NCI-H187 treated with DMSO at 0.1 percent for 48 hours (cell line): ENCODE results near the gene TSPAN19.
A peak's percentile ranks its signal among the peaks of the same experiment; 100 is the strongest.
"Not testable (repeated sequence)": the region's sequence is repeated elsewhere in the genome, so short reads cannot be mapped to it uniquely, and the experiment has no call there.

Experiments used
- DNase-seq: peaks from one replicate; lab custom pipeline; 2025; lab: John Stamatoyannopoulos, UW

Gene TSPAN19

DNA sequence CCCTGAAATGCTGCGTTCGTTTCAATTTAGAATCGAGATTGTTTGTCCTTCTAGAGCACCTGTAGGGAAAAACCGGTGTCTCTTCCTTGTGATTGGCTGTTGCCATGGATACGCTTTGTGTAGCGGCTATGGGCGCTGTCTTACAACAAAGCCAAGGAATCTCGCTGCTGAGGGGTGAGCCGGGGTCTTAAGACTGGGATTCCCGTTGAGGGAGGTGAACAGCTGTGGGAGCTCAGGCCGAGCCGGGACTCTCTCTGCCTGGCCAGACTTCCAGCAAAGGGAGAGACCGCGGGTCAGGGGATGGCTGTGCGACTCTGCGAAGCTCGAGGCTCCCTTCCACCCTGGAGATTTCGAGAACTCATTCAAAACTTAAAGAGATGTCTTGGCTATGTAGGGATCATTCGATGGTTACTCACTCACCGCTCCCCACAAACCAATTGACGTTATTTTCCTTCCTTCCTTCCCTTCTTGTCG, at the start of gene TSPAN19, which contains the start of gene LRRIQ1:
Gene TSPAN19 (minus strand): TSS at position 44 of the 474 bp plus-strand sequence. CDS start 6,331 bp downstream, outside the sequence.
Gene LRRIQ1 (plus strand): TSS at position 118 of the 474 bp plus-strand sequence. CDS start 1,826 bp downstream, outside the sequence.
- DNase-seq: peak; percentile 86

DNA sequence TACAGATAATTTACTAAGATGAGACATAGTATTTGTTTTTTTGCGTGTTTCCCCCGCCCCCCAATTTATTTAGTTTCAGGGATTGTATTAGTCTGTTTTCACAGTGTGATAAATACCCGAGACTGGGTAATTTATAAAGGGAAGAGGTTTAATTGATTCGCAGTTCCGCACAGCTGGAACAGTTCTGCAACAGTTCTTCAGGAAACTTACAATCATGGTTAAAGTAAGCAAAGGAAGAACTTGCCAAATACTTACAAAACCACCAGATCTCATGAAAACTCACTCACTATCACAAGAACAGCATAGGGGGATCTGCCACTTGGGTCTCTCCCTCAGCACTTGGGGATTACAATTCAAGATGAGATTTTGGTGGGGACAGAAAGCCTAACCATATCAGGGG, 49.0 kb upstream of the TSPAN19 start:
- DNase-seq: no peak

DNA sequence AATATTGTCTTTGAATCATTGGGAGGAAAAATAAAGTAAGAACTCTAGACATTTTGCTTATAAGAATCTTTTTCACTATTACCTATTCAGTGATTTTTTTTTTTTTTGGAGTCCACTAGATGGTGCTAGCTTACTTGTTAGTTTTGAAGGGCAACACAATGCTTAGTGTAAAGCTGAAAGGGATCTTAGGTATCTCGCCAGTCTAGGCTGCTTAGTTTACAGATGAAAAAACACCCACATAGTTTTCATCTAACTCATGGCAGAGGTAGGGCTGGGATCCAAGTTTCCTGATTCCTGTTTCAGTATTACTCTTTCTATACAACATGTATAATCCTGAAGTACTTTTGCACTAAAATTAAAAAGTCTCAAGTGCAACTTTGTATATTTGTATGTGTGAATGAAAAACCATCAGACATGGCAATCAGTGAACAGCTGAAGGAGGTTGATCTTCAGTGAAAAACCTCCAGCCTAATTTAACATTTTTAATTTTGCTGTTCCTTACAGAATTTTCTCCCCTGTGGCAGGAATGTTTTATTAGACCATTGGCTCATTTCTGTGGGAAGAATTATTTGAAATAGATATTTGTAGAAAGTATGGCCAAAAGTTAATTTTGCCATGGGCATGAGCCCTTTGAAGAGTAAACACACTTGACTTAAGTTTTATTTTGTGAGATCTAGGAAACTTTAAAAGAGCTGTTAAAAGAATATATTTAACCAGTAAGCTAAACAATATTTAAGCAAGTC, 40.8 kb upstream of the TSPAN19 start:
- DNase-seq: no peak

DNA sequence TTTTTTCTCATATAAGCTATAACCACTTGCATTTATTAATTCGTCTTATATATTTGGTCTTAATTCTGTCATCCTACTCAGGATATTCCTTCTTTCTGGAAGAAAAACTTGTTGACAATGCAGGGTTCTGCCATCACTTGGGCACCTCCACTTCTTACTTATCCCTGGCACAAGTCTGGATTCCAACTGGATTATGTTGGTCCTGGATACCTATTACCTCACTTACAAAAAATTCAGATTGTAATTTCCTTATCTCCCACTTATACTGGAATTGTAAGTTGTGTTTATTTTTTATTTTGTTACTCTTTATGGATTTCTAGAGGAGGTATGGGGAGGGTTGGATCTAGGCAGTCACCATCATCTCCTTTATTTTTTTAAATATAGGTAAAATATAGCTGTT, 36.7 kb upstream of the TSPAN19 start:
- no peak for DNase-seq

DNA sequence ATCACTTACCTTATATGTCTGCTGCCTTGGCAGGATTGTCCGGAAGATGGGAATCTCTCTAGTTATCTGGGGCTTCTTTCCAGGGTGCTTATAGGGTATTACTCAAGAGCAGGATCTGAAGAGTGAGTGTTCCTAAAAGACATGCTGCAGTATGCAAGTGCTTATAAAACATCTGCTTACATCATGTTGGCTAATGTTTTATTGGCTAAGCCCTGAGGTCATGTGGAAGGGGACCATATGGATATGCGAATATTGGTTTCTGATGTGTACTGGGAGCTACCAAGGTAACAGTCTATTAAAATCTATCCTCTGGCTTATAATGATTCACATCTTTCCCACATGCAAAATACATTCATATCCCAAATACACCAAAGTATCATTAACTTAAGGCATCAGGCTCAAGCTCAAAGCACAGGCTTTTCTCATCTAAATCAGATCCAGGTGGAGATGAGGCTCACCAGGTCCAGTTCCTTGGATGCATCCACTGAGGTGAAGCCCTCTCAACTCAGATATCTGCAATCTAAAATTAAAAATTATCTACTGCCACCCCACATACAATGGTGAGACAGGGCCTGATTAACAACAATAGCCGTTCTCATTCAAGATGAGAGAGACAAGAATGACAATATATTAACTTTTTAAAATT, 29.9 kb upstream of the TSPAN19 start:
- DNase-seq: no peak

DNA sequence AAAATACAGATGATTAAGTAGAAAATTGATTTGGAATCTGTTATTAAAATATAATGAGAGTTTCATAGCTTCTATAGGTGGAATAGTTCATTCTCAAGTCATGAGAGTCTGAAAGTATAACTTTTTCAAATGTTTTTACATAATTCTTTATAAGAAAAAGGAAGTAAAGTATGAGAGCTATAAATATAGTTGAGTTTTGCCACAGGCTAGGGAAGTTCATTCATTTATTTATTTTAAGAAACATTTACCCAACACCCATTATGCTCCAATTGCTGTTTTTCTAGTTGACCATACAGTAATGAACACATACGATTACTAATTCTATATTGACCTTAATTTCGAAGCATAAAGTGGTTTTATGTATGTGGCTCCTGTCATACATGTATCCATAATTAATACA, 24.8 kb upstream of the TSPAN19 start:
- DNase-seq: no peak

DNA sequence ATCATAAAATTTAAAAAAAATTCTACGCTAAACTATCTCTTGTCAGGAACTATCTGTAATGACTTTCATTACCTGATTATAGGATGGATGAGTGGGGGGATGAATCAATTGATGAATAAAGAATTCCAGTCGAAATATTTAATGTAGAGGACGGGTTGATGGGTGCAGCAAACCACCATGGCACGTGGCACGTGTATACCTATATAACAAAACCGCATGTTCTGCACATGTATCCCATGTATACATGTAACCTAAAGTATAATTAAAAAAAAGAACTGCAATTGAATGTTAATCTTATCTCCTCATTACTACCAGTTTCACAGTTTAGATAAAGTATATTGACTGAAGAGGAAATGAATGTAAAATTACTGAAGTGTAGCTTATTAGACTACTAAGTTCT, 23.5 kb upstream of the TSPAN19 start:
- no peak for DNase-seq

DNA sequence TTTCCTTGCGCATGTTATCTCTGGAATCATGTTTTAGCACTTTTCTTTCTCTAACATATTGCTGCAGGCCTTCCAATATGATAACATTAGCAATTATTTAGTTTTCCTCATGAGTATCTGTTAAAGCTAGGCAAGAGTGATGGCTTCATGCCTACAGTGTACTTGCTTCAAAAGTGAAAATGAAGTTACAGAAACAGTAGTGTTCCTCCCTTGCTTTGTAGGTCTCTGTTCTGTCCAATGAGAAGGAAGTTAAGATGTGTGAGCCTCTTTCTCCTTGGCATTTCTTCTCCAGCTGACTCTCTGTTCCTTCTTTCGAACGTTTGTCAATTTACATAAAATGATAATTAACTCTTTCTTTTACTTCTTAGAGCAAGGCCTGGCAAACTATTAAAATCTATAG, 22.3 kb upstream of the TSPAN19 start:
- DNase-seq: no peak

DNA sequence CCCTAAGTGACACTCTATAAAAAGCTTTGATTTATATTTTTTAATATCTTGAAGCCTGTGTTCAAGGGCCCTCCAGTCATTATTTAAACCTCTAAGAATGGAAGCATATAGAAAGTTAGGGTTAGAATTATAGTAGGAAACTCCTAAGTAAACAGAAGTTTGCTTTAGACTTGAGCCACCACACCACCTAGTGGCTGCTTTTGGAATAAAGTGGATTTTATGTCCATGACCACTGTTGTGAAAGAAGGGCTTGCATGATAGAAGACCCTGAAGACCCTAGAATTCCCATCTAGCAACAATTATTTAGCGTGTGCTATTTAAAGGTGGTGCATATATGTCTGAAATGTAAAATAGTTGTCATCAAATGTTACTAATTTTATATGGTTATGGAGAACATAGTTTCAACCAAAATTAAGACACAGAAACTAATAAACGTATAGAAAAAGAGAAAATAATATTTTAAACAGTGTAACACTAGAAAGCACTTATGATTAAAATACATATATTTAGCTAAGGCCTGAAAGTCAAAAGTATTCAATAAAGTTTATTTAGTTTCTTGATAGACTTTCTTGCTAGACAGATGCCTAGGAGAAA, 21.4 kb upstream of the TSPAN19 start:
- no peak for DNase-seq

DNA sequence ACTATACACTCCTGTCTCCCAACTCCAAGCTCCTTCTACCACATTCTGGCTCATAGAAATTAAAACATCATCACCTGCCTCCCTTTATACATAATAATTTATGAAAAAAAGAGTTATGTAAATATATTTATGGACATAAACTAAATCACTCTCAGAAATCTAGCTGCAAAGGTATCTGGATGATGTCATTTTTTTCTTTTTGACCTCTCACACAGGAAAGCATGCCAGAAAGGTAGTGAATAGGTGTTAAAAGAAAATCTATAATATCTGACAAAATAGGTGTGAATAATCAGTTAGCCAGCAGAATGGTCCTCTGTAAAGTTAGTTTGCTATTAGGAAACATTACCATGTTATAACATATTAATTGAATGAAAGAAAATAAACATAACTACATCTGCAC, 7.8 kb upstream of the TSPAN19 start:
- no peak for DNase-seq

DNA sequence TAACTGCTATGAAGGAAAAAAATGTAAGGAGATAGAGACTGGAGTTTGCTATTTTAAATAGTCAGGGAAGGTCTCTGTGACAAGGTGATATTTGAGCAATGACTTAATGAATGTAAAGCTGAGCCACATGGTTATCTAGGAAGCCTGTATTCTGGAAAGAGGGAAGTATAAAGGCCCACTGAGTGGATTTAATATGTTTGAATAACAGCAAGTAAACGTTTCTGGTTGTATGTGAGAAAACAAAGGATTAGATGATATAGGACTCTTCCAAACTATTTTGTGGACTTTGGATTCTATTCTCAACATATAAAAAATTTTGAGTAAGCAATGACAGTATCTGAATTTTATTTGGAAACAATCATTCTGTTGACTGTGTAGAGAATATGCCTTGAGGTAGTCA, 5.3 kb upstream of the TSPAN19 start:
- no peak for DNase-seq

DNA sequence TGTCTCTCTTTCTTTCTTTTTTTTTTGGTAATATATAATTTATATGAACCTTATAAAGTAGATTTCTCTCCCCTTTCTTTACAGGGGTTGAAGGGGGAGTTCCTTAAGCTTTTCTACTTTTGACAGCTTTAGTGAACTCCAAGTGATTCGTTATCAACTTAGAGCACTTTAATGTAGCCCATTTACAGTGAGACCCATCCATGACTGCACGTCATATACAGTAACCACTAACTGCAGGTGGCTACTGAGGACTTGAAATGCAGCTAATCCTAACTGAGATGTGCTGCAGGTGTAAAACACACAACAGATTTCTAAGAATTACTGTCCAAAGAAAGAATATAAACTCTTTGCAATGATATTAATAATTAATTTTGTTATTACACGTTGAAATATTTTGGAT, 656 bp upstream of the TSPAN19 start:
- no peak for DNase-seq

DNA sequence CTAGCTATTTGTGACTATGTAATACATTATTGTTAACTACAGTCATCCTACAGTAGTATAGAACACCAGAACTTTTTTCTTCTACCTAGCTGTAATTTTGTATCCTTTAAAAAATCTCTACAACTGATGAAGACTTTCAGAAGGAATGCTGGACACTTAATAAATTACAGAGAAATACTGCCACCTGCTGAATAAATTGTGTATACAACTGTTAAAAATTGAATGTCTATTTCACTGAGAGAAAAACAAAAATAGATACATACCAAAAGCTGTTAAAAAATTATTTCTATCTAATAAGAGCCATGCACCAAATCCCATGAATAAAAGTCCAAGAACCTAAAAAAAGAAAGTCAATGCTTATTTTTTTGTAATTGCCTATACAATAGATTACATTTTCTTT, 6.6 kb downstream of the TSPAN19 start:
- no peak for DNase-seq

DNA sequence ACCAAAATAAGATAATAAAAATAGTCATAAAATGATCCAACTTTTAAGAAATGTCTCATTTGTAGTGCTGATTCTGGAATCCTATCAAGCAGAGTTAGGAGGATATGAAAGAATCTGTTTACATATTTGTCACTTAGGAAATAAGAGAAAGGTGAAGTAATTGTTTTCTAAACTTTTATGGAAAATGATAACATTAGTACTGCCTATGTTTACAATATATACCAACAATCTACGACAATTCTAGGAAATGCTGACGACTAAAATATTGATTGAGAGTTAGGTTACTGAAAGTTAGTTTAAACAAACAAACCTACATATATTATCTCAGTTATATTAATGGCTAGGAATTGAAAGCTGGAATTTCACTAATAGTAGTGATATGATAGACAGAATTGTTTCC, 18.0 kb downstream of the TSPAN19 start:
- no peak for DNase-seq

DNA sequence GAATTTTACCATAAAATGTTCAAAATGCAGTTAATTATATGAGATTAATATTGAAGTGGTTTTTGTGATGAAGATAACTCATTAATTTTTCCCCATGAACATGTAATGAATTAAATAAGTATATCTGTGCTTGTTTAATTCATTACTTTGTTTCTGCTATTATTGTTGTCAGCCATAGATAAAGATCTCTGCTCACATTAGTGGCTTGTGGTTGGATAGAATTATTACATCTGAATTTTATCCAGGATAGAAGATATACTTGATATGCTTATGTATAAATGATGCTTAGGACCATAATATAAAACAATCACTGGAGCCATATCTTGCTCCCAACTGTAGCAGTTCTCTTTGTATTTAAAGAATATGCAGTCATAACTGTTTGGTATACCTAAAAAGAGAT, 18.5 kb downstream of the TSPAN19 start:
- DNase-seq: no peak

DNA sequence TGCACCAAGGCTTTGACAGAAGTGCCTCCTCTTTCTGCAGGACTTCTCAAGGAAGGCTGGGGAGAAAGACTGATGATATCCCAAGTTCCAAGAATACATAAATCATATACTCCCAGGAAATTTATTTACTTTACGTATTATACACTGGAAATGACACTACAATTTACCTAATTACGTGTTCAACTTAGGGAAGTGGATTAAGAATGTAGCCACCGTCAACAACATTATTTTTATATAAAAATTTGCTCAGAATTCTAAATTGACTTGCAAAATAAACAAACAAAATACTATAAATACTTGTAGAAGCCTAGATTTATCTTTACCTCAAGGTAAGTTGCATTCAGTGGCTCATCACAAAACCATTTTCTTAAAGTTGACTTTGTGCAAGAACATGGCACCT, 18.9 kb downstream of the TSPAN19 start:
- DNase-seq: no peak

DNA sequence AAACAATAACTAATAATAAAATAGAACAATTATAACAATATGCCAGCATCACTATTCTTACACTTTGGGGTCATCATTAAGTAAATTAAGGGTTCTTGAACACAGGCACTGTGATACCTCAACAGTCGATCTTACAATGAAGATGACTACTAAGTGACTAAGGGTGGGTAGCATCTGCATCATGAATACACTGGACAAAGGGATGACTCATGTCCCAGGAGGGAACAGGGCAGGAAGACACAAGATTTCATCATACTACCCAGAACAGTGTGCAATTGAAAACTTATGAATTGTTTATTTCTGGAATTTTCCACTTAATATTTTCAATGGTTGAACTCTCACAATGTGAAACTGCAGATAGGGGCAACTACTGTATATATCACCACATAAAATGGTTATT, 19.7 kb downstream of the TSPAN19 start:
- DNase-seq: no peak

DNA sequence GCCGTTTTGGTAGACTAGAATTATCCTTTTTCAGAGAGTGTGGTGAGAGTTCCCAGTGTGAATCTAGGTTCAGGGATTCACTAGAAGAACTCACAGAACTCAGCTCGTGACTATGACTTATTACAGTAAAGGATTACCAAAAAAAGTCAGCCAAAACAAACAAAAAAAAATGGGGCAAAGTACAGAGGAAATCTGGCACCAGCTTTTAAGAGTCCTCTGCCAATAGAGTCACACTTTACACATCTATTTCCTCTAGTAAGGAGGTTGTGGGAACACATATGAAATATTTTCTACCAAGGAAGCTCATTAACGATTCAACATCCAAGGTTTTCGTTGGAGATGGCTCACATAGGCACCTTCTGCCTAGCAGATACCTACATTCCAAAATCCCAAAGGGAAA, 28.2 kb downstream of the TSPAN19 start:
- DNase-seq: no peak

DNA sequence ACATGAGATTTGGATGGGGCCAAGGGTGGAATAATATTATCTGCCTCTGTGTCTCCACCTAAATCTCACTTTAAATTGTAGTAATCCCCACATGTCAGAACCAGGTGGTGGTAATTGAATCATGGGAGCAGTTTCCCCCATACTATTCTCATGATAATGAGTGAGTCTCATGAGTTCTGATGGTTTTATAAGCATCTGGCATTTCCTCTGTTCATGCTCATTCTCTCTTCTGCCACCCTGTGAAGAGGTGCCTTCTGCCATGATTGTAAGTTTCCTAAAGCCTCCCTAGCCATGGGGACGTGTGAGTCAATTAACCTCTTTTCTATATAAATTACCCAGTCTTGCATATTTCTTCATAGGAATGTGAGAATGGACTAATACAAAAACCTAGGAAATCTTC, 29.9 kb downstream of the TSPAN19 start:
- no peak for DNase-seq

DNA sequence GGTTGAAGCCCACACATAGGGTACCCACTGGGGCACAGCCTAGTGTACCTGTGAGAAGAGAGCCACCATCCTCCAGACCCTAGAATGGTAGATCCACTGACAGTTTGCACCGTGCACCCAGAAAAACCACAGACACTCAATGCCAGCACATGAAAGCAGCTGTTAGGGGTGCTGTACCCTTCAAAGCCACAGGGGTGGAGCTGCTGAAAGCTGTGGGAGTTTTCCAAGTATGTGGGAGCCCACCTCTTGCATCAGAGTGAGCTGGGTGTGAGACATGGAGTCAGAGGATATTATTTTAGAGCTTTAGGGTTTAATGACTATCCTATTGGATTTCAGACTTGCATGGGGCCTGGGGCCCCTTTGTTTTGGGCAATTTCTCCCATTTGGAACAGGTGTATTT, 30.5 kb downstream of the TSPAN19 start:
- DNase-seq: no peak

DNA sequence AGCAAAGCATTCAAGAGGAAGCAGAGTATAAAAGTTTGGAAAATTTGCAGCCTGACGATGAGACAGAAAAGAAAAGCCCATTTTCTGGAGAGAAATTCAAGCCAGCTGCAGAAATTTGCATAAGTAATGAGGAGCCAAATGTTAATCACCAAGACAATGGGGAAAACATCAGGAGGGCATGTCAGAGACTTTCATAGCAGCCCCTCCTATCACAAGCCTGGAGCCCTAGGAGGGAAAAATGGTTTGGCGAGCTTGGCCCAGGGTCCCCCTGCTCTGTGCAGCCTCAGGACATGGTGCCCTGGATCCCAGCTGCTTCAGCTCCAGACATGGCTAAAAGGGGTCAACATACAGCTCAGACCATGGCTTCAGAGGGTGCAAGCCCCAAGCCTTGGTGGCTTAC, 31.0 kb downstream of the TSPAN19 start:
- DNase-seq: not testable (repeated sequence)

DNA sequence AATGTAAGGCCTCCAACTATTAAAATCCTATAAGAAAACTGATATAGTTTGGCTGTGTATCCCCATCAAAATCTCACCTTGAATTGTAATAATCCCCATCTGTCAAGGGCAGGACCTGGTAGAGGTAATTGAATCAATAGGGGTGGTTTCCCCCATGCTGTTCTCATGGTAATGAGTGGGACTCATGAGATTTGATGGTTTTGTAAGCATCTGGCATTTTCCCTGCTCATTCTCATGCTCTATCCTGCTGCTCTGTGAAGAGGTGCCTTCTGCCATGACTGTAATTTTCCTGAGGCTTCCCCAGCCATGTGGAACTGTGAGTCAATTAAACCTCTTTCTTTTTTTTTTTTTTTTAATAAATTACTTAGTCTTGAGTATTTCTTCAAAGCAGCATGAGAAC, 31.9 kb downstream of the TSPAN19 start:
- no peak for DNase-seq

DNA sequence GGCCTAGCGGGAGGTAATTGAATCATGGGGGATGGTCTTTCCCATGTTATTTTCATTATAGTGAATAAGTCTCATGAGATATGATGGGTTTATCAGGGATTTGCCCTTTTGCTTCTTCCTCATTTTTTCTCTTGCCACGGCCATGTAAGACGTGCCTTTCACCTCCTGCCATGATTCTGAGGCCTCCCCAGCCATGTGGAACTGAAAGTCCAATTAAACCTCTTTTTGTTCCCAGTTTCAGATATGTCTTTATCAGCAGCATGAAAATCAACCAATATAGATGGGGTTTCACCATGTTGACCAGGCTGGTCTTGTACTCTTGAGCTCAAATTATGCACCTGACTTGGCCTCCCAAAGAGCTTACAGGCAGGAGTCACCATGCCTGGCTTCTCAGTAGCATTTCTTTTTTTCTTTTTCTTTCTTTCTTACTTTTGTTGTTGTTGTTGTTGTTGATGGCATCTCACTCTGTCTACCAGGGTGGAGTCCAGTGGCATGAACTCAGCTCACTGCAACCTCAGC, 33.2 kb downstream of the TSPAN19 start:
- no peak for DNase-seq
